ENCODE results near the gene OBI1.

GRCh38 chr13:78606471-78607408, 52.2 kb downstream of the OBI1 start:
- TF ChIP-seq, protein P1, sequence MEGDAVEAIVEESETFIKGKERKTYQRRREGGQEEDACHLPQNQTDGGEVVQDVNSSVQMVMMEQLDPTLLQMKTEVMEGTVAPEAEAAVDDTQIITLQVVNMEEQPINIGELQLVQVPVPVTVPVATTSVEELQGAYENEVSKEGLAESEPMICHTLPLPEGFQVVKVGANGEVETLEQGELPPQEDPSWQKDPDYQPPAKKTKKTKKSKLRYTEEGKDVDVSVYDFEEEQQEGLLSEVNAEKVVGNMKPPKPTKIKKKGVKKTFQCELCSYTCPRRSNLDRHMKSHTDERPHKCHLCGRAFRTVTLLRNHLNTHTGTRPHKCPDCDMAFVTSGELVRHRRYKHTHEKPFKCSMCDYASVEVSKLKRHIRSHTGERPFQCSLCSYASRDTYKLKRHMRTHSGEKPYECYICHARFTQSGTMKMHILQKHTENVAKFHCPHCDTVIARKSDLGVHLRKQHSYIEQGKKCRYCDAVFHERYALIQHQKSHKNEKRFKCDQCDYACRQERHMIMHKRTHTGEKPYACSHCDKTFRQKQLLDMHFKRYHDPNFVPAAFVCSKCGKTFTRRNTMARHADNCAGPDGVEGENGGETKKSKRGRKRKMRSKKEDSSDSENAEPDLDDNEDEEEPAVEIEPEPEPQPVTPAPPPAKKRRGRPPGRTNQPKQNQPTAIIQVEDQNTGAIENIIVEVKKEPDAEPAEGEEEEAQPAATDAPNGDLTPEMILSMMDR (IDR thresholded peaks at IDR 0.05) = no peak
- TF ChIP-seq POLR2A (IDR thresholded peaks at IDR 0.05) = no peak
- TF ChIP-seq POLR2AphosphoS5 (IDR thresholded peaks at IDR 0.05) = no peak
- TF ChIP-seq EP300 (IDR thresholded peaks at IDR 0.05) = no peak

Data from upper lobe of left lung (tissue), 4 donors.